ENCODE data around the gene LAMB3.
"Not testable (repeated sequence)": the region's sequence is repeated elsewhere in the genome, so short reads cannot be mapped to it uniquely, and the experiment has no call there.

Gene LAMB3

GRCh38 chr1:209652121-209652735 lies at the start of gene LAMB3:
TSS of gene LAMB3 (minus strand) at chr1:209652425. CDS start at chr1:209650944, 1,481 bp downstream.
- DNase-seq (ENCODE audit: low spot score), result no peak

- DNase-seq (ENCODE audit: low spot score), result not testable (repeated sequence)
Observed at GRCh38 chr1:209700686-209701085, 48.5 kb upstream of the LAMB3 start.

- DNase-seq (ENCODE audit: low spot score), result no peak
Observed at GRCh38 chr1:209697126-209697525, 44.9 kb upstream of the LAMB3 start.

GRCh38 chr1:209696673-209697072 lies 44.4 kb upstream of the LAMB3 start:
- no peak for DNase-seq (ENCODE audit: low spot score)

- DNase-seq (ENCODE audit: low spot score), result peak; percentile 72
Observed at GRCh38 chr1:209692745-209693504, 40.7 kb upstream of the LAMB3 start.

- DNase-seq (ENCODE audit: low spot score), result no peak
Observed at GRCh38 chr1:209692296-209692695, 40.1 kb upstream of the LAMB3 start.

- DNase-seq (ENCODE audit: low spot score), result no peak
Observed at GRCh38 chr1:209691237-209691636, 39.0 kb upstream of the LAMB3 start.

GRCh38 chr1:209689477-209689876 lies 37.3 kb upstream of the LAMB3 start:
- DNase-seq (ENCODE audit: low spot score), result no peak

GRCh38 chr1:209688746-209689234 lies 36.6 kb upstream of the LAMB3 start:
- no peak for DNase-seq (ENCODE audit: low spot score)

GRCh38 chr1:209686322-209686721 lies 34.1 kb upstream of the LAMB3 start:
- DNase-seq (ENCODE audit: low spot score), result no peak

GRCh38 chr1:209685821-209686220 lies 33.6 kb upstream of the LAMB3 start:
- no peak for DNase-seq (ENCODE audit: low spot score)

GRCh38 chr1:209678981-209679539 lies 26.8 kb upstream of the LAMB3 start:
- no peak for DNase-seq (ENCODE audit: low spot score)

GRCh38 chr1:209675565-209676154 lies 23.4 kb upstream of the LAMB3 start:
- peak; percentile 70 for DNase-seq (ENCODE audit: low spot score)

- DNase-seq (ENCODE audit: low spot score), result peak; percentile 68
Observed at GRCh38 chr1:209674957-209675564, 22.8 kb upstream of the LAMB3 start, which contains the start of gene G0S2. TSS of gene G0S2 (plus strand) at chr1:209675412. CDS start at chr1:209675685, 273 bp downstream.

GRCh38 chr1:209673631-209674417 lies 21.6 kb upstream of the LAMB3 start:
- no peak for DNase-seq (ENCODE audit: low spot score)

GRCh38 chr1:209672705-209673630 lies 20.7 kb upstream of the LAMB3 start:
- DNase-seq (ENCODE audit: low spot score), result no peak

- no peak for DNase-seq (ENCODE audit: low spot score)
Observed at GRCh38 chr1:209670441-209671082, 18.3 kb upstream of the LAMB3 start.

- no peak for DNase-seq (ENCODE audit: low spot score)
Observed at GRCh38 chr1:209667708-209668107, 15.5 kb upstream of the LAMB3 start.

- no peak for DNase-seq (ENCODE audit: low spot score)
Observed at GRCh38 chr1:209667103-209667502, 14.9 kb upstream of the LAMB3 start.

- DNase-seq (ENCODE audit: low spot score), result no peak
Observed at GRCh38 chr1:209662879-209663327, 10.7 kb upstream of the LAMB3 start.
